Measurements from ENCODE around the gene NAV2.

DNA sequence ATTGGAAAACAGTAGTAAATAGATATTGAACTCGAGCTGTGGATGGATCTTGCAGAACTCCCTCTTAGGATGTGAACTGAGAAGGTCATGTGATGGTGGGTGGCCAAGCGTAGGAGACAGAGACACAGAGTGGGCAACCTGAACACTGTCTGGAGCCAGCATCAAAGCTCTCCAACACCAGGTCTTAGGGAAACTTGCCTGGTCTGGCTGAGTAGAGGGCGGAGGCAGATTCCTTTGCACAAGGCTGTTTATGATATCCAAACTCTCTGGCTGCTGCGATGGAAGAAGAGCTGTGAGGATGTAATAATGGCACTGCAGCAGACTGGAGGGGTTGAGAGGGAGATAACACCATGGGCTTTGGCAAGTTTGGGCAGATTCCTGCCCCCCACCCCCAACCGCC, 10.1 kb downstream of the NAV2 start:
- TF ChIP-seq, protein P1, sequence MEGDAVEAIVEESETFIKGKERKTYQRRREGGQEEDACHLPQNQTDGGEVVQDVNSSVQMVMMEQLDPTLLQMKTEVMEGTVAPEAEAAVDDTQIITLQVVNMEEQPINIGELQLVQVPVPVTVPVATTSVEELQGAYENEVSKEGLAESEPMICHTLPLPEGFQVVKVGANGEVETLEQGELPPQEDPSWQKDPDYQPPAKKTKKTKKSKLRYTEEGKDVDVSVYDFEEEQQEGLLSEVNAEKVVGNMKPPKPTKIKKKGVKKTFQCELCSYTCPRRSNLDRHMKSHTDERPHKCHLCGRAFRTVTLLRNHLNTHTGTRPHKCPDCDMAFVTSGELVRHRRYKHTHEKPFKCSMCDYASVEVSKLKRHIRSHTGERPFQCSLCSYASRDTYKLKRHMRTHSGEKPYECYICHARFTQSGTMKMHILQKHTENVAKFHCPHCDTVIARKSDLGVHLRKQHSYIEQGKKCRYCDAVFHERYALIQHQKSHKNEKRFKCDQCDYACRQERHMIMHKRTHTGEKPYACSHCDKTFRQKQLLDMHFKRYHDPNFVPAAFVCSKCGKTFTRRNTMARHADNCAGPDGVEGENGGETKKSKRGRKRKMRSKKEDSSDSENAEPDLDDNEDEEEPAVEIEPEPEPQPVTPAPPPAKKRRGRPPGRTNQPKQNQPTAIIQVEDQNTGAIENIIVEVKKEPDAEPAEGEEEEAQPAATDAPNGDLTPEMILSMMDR (IDR thresholded peaks at IDR 0.05): no peak
- TF ChIP-seq POLR2AphosphoS5 (IDR thresholded peaks at IDR 0.05): peak in 1 of 4 donors; percentile 10
